ENCODE results near the gene KCNF1. TPM values are rescaled to one million over a fixed set of nuclear protein-coding genes. Genes with fewer than 3 reads are reported as not detected.

Gene KCNF1
- total RNA-seq, 1 donor from 2014 or later = 0.30 TPM

DNA sequence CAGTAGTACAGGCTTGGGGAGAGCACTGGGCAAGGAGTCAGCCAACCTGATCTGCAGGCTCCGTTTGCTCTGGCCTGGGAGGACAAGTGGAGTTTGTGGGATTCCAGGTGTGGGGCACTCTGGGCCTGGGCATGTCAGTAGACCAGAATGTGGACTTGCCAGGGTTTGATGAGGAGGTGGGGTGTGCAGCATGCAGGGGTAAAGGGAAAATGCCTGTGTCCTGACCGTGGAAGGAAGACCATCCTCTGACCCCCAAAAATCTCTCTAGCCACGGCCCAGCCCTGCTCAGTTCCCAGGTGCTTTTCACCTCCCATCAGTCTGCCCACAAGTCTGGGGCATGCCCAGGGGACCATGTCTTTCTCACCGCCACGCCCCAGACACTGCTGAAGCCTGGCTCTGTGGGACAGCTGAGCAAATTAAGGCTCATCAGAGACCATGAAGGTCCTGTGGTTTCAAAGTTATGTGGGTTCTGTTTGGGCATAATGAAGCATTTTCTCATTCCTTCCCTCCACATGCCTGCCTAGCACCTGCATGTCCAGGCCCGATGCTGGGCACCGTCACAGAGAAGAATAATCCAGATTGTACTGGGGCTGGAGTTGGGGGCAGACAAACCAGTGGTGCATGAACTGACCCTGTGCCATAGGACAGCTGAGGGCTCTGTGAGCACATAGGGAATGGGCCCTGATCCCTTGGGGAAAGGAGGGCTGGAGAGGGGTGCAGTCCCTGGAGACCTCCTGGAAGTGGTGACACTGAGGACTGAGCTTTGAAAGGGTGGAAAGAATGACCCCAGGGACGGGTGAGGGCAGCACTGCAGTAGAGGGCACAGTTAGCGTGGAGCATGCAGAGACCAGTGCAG, 6.5 kb upstream of the KCNF1 start:
- intact Hi-C loops (cut with micrococcal nuclease) = no loop called here

GRCh38 chr2:10905862-10906143, 5.9 kb upstream of the KCNF1 start:
- intact Hi-C loops (cut with micrococcal nuclease) = no loop called here
- Histone ChIP-seq H3K4me1 (no peaks in the 10 kb centered on the region), H3K36me3 (no peaks in the 10 kb centered on the region), H3K27ac (replicated peaks) (no peak overlapping the region), H3K4me3 (no peak overlapping the region), H3K27me3 (ENCODE audit: low read depth) (peaks cover 9% of the 10 kb centered on the region), H3K9me3 (replicated peaks) (no peaks in the 10 kb centered on the region)
- TF ChIP-seq CTCF (IDR thresholded peaks at IDR 0.05; ENCODE audit: borderline replicate concordance) = no peak
- DNase-seq = no peak

More for the DNA sequence above, 6.5 kb upstream of the KCNF1 start:
- Histone ChIP-seq H3K36me3 (no peaks in the 10 kb centered on the region), H3K4me3 (no peak overlapping the region), H3K27ac (replicated peaks) (no peak overlapping the region), H3K27me3 (ENCODE audit: low read depth) (peaks cover 3% of the 10 kb centered on the region), H3K9me3 (replicated peaks) (no peaks in the 10 kb centered on the region), H3K4me1 (no peaks in the 10 kb centered on the region)
- DNase-seq = no peak
- TF ChIP-seq CTCF (IDR thresholded peaks at IDR 0.05; ENCODE audit: borderline replicate concordance) = no peak

DNA sequence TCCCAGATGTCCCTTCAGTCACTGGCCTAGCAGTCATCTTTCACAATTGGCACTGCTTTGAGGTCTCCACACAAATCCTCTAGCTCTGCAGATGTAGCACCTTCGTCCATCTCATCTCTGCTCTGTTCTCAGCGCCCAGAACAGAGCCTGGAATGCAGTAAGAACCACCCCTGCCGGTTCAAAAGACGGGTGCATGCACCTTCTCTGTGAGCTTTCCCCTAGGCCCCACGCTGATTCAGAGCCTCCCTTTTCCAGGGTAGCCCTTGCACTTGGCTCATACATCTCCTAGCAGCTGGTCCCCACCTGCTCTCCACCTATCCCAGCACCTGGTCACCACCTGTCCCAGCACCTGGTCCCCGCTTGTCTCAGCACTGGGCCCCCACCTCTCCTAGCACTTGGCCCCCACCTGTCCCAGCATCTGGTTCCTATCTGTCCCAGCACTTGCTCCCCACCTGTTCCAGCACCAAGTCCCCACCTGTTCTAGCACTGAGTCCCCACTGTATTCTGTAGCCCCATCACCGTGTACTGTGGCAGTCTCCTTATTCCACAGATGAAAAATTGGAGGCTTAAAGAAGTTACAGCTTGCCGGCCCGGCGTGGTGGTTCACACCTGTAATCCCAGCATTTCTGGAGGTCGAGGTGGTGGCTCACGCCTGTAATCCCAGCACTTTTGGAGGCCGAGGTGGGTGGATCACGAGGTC, 4.7 kb upstream of the KCNF1 start:
- no peak overlapping the region for H3K27ac ChIP-seq (replicated peaks)
- H3K27me3 ChIP-seq (ENCODE audit: low read depth) = peaks cover 20% of the 10 kb centered on the region
- intact Hi-C loops (cut with micrococcal nuclease) = no loop called here
- H3K9me3 ChIP-seq (replicated peaks) = no peaks in the 10 kb centered on the region
- peaks cover 6% of the 10 kb centered on the region for H3K4me1 ChIP-seq
- H3K36me3 ChIP-seq = no peaks in the 10 kb centered on the region
- DNase-seq = no peak
- TF ChIP-seq CTCF (IDR thresholded peaks at IDR 0.05; ENCODE audit: borderline replicate concordance) = no peak
- no peak overlapping the region for H3K4me3 ChIP-seq

DNA sequence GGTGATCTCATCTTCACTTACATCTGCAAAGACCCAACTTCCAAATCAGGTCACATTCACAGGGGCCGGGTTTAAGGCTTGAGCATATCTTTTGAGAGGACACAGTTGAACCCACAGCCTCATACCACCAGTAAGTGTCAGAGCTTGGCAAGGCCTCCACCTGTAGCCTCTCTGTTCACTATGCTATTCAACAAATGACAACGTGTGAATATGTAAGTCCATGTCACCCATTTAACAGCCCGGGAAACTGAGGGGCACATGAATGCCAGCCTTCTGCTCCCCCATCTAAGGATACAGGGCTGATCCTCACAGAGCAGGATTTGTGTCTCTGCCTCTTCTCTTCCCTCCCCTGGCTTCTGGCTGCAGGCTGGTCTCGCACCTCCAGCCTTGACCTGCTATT, 3.5 kb upstream of the KCNF1 start:
- peaks cover 6% of the 10 kb centered on the region for H3K4me1 ChIP-seq
- TF ChIP-seq CTCF (IDR thresholded peaks at IDR 0.05; ENCODE audit: borderline replicate concordance) = no peak
- H3K27ac ChIP-seq (replicated peaks) = no peak overlapping the region
- intact Hi-C loops (cut with micrococcal nuclease) = no loop called here
- no peak for DNase-seq
- no peak overlapping the region for H3K4me3 ChIP-seq
- H3K36me3 ChIP-seq = no peaks in the 10 kb centered on the region
- peaks cover 31% of the 10 kb centered on the region for H3K27me3 ChIP-seq (ENCODE audit: low read depth)
- H3K9me3 ChIP-seq (replicated peaks) = no peaks in the 10 kb centered on the region

- H3K4me3 ChIP-seq = no peak overlapping the region
- H3K27ac ChIP-seq (replicated peaks) = no peak overlapping the region
- H3K27me3 ChIP-seq (ENCODE audit: low read depth) = peaks cover 43% of the 10 kb centered on the region
- peaks cover 10% of the 10 kb centered on the region for H3K4me1 ChIP-seq
- peak; percentile 47 for TF ChIP-seq CTCF (IDR thresholded peaks at IDR 0.05; ENCODE audit: borderline replicate concordance)
- no peak for DNase-seq
- H3K36me3 ChIP-seq = no peaks in the 10 kb centered on the region
- intact Hi-C loops (cut with micrococcal nuclease) = no loop called here
- H3K9me3 ChIP-seq (replicated peaks) = no peaks in the 10 kb centered on the region
These were observed 2.4 kb upstream of the KCNF1 start for GRCh38 chr2:10909050-10909995.
